GM13977 (cell line): ENCODE results near the gene NUBPL.

ENCODE experiments used
- DNase-seq: peaks from one replicate; pipeline ENCODE4 v3.0.0; 2012; ENCODE audit warnings: low spot score
- CTCF ChIP-seq: IDR thresholded peaks from 2 replicates; pipeline ENCODE4 v1.5.1; 2012; ENCODE audit warnings: mild to moderate bottlenecking, control low read depth; ENCODE audit not compliant: insufficient read depth; ENCODE audit errors: extremely low read depth, missing control alignments
- in situ Hi-C: fragments of 300-500 bp; cut with MboI; formaldehyde crosslinking; loops from one replicate; pipeline ENCODE4 v1.12.0; 2022; ENCODE audit warnings: low sequenced_read_pairs, low pct_unique_long_range_greater_than_20kb, mixed read lengths, inconsistent platforms; ENCODE audit not compliant: unreplicated experiment

NUBPL gene

GRCh38 chr14:31561155-31561846 is at the start of gene NUBPL:
Gene NUBPL (plus strand): TSS chr14:31561404. CDS start chr14:31561440, 36 bp downstream.
- no peak for TF ChIP-seq CTCF
- DNase-seq, result peak; percentile 96
- in situ Hi-C loops, result no loop called here

GRCh38 chr14:31527087-31527486 is 34.1 kb upstream of the NUBPL start:
- no peak for DNase-seq
- in situ Hi-C loops, result no loop called here
- no peak for TF ChIP-seq CTCF

- in situ Hi-C loops, result no loop called here
- TF ChIP-seq CTCF, result no peak
- DNase-seq, result no peak
Observed at GRCh38 chr14:31527546-31527945, 33.7 kb upstream of the NUBPL start.

GRCh38 chr14:31529053-31529452 is 32.2 kb upstream of the NUBPL start:
- DNase-seq, result no peak
- no peak for TF ChIP-seq CTCF
- in situ Hi-C loops, result no loop called here

GRCh38 chr14:31530136-31530535 is 31.1 kb upstream of the NUBPL start:
- in situ Hi-C loops, result no loop called here
- no peak for TF ChIP-seq CTCF
- DNase-seq, result no peak

GRCh38 chr14:31536201-31536960 is 24.8 kb upstream of the NUBPL start:
- in situ Hi-C loops, result no loop called here
- no peak for DNase-seq
- no peak for TF ChIP-seq CTCF
